Measurements from ENCODE around the gene MARCO.

DNA sequence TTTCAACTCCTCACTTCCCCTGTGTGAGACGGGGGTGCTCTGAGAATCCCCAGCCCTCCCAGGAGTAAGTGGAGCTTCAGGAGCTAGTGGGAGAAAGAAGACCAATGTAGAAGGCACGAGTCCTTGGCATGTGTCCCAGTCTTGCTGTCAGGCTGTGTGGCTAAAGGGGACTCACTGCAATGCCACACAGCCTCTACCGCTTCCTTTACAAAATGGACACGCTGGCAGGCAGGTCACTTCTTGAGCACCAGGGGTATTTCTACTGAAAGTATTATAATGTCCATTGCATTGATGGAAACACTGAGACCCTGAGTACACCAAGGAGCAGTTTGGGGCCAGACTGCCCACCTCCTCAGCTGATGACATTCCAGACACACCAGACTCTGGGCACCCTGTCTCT, 35.8 kb upstream of the MARCO start:
- TF ChIP-seq CTCF (IDR thresholded peaks at IDR 0.05) = no peak
- TF ChIP-seq POLR2A (IDR thresholded peaks at IDR 0.05) = no peak

Data from lower leg skin (tissue), 3 donors.